Subcutaneous abdominal adipose tissue (tissue), 5 donors: ENCODE measurements around the gene PRR5.
"Not testable (repeated sequence)": the region's sequence is repeated elsewhere in the genome, so short reads cannot be mapped to it uniquely, and the experiment has no call there.

ENCODE experiments used
- H3K27ac ChIP-seq: one replicate; pipeline ENCODE4 v1.7.0; 2013; ENCODE audit warnings: low read depth, mild to moderate bottlenecking, inconsistent platforms, low read length, moderate library complexity
- H3K27me3 ChIP-seq, 5 donors: one replicate each; pipeline ENCODE4 v1.7.0; 2013; ENCODE audit warnings: low read length in 5 of 5, inconsistent platforms in 1 of 5; ENCODE audit not compliant: control insufficient read depth in 5 of 5, insufficient read depth in 4 of 5
- H3K36me3 ChIP-seq, 5 donors: one replicate each; pipeline ENCODE4 v1.7.0; 2013; ENCODE audit warnings: low read length in 5 of 5; ENCODE audit not compliant: control insufficient read depth in 5 of 5, insufficient read depth in 5 of 5
- H3K4me1 ChIP-seq, 5 donors: one replicate each; pipeline ENCODE4 v1.7.0; 2013; ENCODE audit warnings: low read length in 5 of 5, mild to moderate bottlenecking in 3 of 5, moderate library complexity in 1 of 5; ENCODE audit not compliant: control insufficient read depth in 5 of 5, insufficient read depth in 5 of 5
- H3K4me3 ChIP-seq, 5 donors: one replicate each; pipeline ENCODE4 v1.7.0; 2013; ENCODE audit warnings: low read length in 5 of 5, low read depth in 1 of 5
- H3K9ac ChIP-seq, 5 donors: one replicate each; pipeline ENCODE4 v1.7.0; 2013; ENCODE audit warnings: low read length in 5 of 5, mild to moderate bottlenecking in 4 of 5, moderate library complexity in 3 of 5
- H3K9me3 ChIP-seq, 5 donors: one replicate each; pipeline ENCODE4 v1.7.0; 2013; ENCODE audit warnings: low read length in 5 of 5; ENCODE audit not compliant: control insufficient read depth in 5 of 5
- donor health status: healthy.
- donor health status: healthy.
- donor health status: healthy.
- donor health status: healthy.
- donor health status: healthy.

The PRR5 gene

DNA sequence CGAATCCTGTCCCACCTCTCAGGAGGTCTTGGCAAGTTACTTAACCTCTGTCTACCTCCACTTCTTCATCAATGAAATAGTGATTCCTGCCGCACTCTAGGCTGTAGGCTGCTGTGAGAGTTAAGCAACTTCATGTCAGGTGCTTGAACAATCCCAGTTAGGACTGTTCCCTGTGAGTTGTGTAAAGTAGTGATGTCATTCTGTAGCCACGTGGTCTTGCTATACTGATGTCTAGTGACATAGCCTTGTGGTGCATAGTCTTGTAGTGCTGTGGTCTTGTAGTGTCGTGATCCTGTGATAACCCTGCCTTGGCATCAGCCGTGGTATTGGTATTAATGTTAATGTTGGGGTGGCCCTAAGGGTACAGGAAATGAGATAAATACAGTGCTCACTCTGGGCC, 30.3 kb upstream of the PRR5 start:
- no peak overlapping the region for H3K4me3 ChIP-seq
- no peaks in the 10 kb centered on the region for H3K27me3 ChIP-seq
- no peaks in the 10 kb centered on the region for H3K9me3 ChIP-seq
- H3K27ac ChIP-seq = peak overlapping the region; percentile 62
- peak overlapping the region in 1 of 5 donors; percentile 48 for H3K9ac ChIP-seq
- H3K36me3 ChIP-seq = no peaks in the 10 kb centered on the region
- peaks cover 7 to 80% (median 66%) of the 10 kb centered on the region in 5 donors for H3K4me1 ChIP-seq

DNA sequence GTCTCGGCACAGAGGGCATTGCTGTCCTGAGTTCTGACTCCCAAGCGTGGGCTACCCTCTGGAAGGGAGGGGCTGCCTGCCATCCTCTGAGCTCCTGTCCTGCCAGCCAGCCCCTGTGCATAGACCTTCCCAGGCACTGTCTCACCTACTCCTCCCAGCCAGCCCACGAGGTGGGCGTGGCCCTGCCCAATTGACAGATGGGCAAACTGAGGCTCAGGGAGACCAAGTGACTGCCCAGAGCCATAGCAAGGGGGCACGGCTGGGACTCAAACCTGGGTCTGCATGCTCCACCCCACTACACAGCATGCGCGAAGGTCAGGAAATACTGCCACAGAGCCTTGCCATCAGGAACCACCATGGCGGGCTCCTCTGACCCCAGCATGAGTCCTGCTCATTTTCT, 29.4 kb upstream of the PRR5 start:
- H3K27ac ChIP-seq = peak overlapping the region; percentile 63
- H3K36me3 ChIP-seq = no peaks in the 10 kb centered on the region
- H3K4me3 ChIP-seq = no peak overlapping the region
- no peaks in the 10 kb centered on the region for H3K9me3 ChIP-seq
- H3K9ac ChIP-seq = peak overlapping the region in 1 of 5 donors; percentile 36
- H3K27me3 ChIP-seq = no peaks in the 10 kb centered on the region
- peaks cover 7 to 80% (median 66%) of the 10 kb centered on the region in 5 donors for H3K4me1 ChIP-seq

DNA sequence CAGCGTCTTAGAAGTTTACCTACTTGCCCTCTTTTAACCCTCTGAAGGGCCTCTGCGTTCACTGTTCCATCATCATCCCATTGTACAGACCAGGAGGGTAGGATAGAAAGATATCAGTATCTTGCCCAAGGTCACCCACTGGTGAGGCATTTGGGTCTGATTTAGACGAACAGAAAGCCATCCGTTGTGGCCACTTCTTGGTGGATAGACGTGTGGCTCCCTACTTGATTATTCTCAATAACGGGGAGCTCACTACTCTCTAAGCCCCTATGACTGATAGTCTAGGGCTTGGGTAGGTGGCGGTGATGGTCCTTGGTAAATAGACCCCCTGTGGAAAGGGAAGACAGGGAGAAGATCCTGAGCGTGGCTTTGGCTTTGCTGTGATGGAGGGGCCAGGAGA, 28.6 kb upstream of the PRR5 start:
- H3K9ac ChIP-seq = no peak overlapping the region
- H3K9me3 ChIP-seq = no peaks in the 10 kb centered on the region
- peak overlapping the region; percentile 63 for H3K27ac ChIP-seq
- H3K4me1 ChIP-seq = peaks cover 6 to 80% (median 61%) of the 10 kb centered on the region in 5 donors
- no peaks in the 10 kb centered on the region for H3K36me3 ChIP-seq
- H3K27me3 ChIP-seq = no peaks in the 10 kb centered on the region
- H3K4me3 ChIP-seq = no peak overlapping the region

GRCh38 chr22:44676066-44676440, 26.0 kb upstream of the PRR5 start:
- peaks cover 3 to 71% (median 43%) of the 10 kb centered on the region in 5 donors for H3K4me1 ChIP-seq
- H3K4me3 ChIP-seq, H3K27ac ChIP-seq, H3K9ac ChIP-seq, H3K9me3 ChIP-seq, H3K27me3 ChIP-seq, H3K36me3 ChIP-seq: not testable (repeated sequence)

- Histone ChIP-seq H3K27me3 (no peaks in the 10 kb centered on the region), H3K9ac (peak overlapping the region in 1 of 5 donors; percentile 30), H3K9me3 (no peaks in the 10 kb centered on the region), H3K27ac (peak overlapping the region; percentile 30), H3K4me3 (peak overlapping the region in 1 of 5 donors; percentile 19), H3K36me3 (peaks cover 0 to 4% (median 3%) of the 10 kb centered on the region in 5 donors), H3K4me1 (peaks cover 4 to 71% (median 41%) of the 10 kb centered on the region in 5 donors)
Measured at GRCh38 chr22:44676441-44677352, 25.3 kb upstream of the PRR5 start.

DNA sequence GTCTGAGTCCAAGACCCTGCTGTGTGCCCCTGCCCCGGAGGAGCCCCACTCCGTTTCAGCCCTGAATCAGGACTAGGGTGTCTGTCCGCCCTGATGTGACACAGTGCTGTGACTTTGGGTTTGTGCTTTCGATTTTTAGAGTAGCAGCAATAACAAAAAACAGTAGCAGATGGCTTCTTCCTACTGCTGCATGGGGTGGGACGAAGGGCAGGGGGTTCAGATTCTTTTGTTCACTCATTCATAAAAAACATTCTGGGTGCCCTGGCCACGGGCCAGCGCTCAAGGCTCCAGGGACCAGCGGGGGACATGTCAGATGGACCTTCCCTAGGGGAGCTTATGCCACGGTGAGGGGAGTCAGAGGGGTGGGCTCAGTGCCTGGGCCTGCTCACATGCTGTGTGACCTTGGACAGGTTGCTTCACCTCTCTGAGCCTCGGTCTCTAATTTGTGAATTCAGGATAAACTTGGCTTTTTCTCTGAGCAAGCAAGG, 24.6 kb upstream of the PRR5 start:
- H3K9ac ChIP-seq = no peak overlapping the region
- H3K9me3 ChIP-seq = no peaks in the 10 kb centered on the region
- H3K36me3 ChIP-seq = peaks cover 0 to 4% (median 3%) of the 10 kb centered on the region in 5 donors
- H3K4me1 ChIP-seq = peaks cover 4 to 69% (median 40%) of the 10 kb centered on the region in 5 donors
- no peaks in the 10 kb centered on the region for H3K27me3 ChIP-seq
- H3K4me3 ChIP-seq = no peak overlapping the region
- H3K27ac ChIP-seq = peak overlapping the region; percentile 30

DNA sequence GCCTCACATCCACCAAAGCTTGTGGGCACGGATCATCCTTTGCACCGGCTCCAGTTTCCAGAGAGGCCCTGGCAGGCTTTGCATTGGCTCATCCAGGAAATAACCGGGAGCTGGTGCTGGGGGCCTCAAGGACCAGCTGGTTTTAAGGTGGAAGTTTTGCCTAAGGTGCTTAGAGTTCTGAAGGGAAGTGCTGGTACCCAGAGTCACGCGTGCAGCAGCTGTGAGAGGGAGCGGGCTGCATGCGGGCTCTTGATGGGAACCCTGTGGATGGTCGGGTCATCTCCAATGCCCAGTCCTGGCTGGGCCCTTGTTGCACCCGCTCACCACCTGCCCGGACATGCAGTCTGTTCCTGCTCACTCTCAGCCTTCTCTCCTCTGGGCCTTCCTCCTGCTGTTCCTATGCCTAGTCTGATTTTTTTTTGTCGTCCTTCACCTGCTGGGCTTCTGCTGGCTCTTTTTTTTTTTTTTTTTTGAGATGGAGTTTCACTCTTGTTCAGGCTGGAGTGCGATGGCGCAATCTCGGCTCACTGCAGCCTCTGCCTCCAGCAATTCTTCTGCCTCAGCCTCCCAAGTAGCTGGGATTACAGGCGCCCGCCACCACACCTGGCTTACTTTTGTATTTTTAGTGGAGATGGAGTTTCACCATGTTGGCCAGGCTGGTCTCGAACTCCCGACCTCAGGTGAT, 24.0 kb upstream of the PRR5 start:
- Histone ChIP-seq H3K9ac (no peak overlapping the region), H3K36me3 (peaks cover 0 to 4% (median 3%) of the 10 kb centered on the region in 5 donors), H3K27ac (peak overlapping the region; percentile 30), H3K4me1 (peaks cover 4 to 65% (median 41%) of the 10 kb centered on the region in 5 donors), H3K4me3 (no peak overlapping the region), H3K27me3 (no peaks in the 10 kb centered on the region), H3K9me3 (no peaks in the 10 kb centered on the region)

- Histone ChIP-seq H3K27me3 (no peaks in the 10 kb centered on the region), H3K36me3 (peaks cover 0 to 4% (median 3%) of the 10 kb centered on the region in 5 donors), H3K27ac (no peak overlapping the region), H3K9me3 (no peaks in the 10 kb centered on the region), H3K4me3 (no peak overlapping the region), H3K9ac (no peak overlapping the region), H3K4me1 (peaks cover 4 to 65% (median 39%) of the 10 kb centered on the region in 5 donors)
Measured at GRCh38 chr22:44678556-44679305, 23.3 kb upstream of the PRR5 start.

DNA sequence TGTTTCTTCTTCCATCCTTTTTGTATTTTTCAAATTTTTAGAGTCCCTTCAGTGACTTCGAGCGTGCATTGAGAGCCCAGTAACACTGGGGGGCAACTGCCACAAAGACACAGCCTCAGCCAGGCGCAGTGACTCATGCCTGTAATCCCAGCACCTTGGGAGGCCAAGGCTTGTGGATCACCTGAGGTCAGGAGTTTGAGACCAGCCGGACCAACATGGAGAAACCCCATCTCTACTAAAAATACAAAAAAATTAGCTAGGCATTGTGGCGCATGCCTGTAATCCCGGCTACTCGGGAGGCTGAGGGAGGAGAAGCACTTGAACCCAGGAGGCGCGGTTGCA, 22.7 kb upstream of the PRR5 start:
- not testable (repeated sequence) for H3K9ac ChIP-seq, H3K27me3 ChIP-seq, H3K9me3 ChIP-seq, H3K27ac ChIP-seq, H3K4me3 ChIP-seq, H3K36me3 ChIP-seq
- H3K4me1 ChIP-seq = peaks cover 4 to 65% (median 45%) of the 10 kb centered on the region in 5 donors
